HUES64 (cell line): ENCODE measurements around the gene ZNF284.

Source experiments
- H3K27ac ChIP-seq: 2 replicates; pipeline ENCODE4 v1.7.0; 2013; ENCODE audit warnings: low read depth, low read length, inconsistent platforms
- H3K27me3 ChIP-seq: 2 replicates; pipeline ENCODE4 v1.6.1; 2013; ENCODE audit warnings: mild to moderate bottlenecking, low read length; ENCODE audit not compliant: insufficient read depth
- H3K36me3 ChIP-seq: 2 replicates; pipeline ENCODE4 v1.6.1; 2013; ENCODE audit warnings: mild to moderate bottlenecking, low read length; ENCODE audit not compliant: insufficient read depth
- H3K4me1 ChIP-seq: 2 replicates; pipeline ENCODE4 v1.6.1; 2013; ENCODE audit warnings: mild to moderate bottlenecking, low read length, moderate library complexity; ENCODE audit not compliant: insufficient read depth
- H3K4me3 ChIP-seq: 2 replicates; pipeline ENCODE4 v1.5.1; 2013; ENCODE audit warnings: mild to moderate bottlenecking, low read length, moderate library complexity
- H3K9ac ChIP-seq: 2 replicates; pipeline ENCODE4 v1.6.1; 2013; ENCODE audit warnings: mild to moderate bottlenecking, low read depth, low read length
- H3K9me3 ChIP-seq: 2 replicates; pipeline ENCODE4 v1.6.1; 2013; ENCODE audit warnings: low read depth, low read length; ENCODE audit not compliant: insufficient read depth
- WGBS: fragments of 150-250, 120-280 bp; methylation state at CpG from one replicate; pipeline ENCODE4 v1.1.7; 2013; ENCODE audit warnings: missing lambda C conversion rate; 5-methylcytosine and 5-hydroxymethylcytosine counted together

Gene ZNF284

DNA sequence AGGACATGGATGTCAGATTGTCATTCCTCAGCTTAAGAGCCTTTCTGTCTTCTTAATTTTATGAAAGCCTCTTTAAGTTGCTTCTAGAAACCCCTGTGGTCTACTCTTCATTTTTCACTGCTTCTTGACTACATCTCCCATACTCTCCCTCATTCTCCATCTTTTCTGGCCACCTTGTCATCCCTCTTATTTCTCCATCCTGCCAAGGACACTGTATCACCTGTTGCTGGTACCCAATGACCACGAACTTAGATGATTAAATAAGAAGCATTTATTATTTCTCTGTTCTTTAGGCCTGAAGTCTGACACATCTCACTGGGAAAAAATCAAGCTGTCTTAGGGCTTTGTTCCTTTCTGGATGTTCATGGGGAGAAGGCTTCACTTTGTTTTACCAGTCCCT lies 10.9 kb upstream of the ZNF284 start:
- Histone ChIP-seq H3K9me3 (peaks cover 14% of the 10 kb centered on the region), H3K36me3 (peaks cover 87% of the 10 kb centered on the region)
- 100% methylated on average over 1 of the region's 1 CpG for WGBS

GRCh38 chr19:44066305-44066704 lies 5.7 kb upstream of the ZNF284 start:
- Histone ChIP-seq H3K9me3 (peaks cover 32% of the 10 kb centered on the region), H3K27ac (no peak overlapping the region), H3K4me3 (no peak overlapping the region), H3K4me1 (no peaks in the 10 kb centered on the region), H3K27me3 (no peaks in the 10 kb centered on the region), H3K9ac (no peak overlapping the region), H3K36me3 (peaks cover 67% of the 10 kb centered on the region)
- 87% methylated on average over 2 of the region's 3 CpGs for WGBS

More for the DNA sequence above, 10.9 kb upstream of the ZNF284 start:
- Histone ChIP-seq H3K27me3 (no peaks in the 10 kb centered on the region), H3K4me1 (no peaks in the 10 kb centered on the region), H3K27ac (no peak overlapping the region), H3K9ac (no peak overlapping the region), H3K4me3 (no peak overlapping the region)

DNA sequence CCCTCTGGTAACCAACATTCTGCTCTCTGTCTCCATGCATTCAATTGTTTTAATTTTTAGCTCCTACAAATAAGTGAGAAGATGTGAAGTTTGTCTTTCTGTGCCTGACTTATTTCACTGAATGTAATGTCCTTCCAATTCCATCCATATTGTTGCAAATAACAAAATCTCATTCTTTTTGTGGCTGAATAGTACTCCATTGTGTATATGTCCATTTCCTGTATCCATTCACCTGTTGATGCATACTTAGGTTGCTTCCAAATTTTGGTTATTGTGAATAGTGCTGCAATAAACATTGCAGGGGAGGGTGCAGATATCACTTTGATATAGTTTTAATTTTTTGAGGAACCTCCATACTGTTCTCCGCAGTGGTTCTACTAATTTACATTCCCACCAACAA lies 2.5 kb upstream of the ZNF284 start:
- no peak overlapping the region for H3K27ac ChIP-seq
- no peak overlapping the region for H3K9ac ChIP-seq
- H3K4me1 ChIP-seq = no peaks in the 10 kb centered on the region
- H3K36me3 ChIP-seq = peaks cover 36% of the 10 kb centered on the region
- no peak overlapping the region for H3K4me3 ChIP-seq
- H3K27me3 ChIP-seq = peaks cover 14% of the 10 kb centered on the region
- peaks cover 32% of the 10 kb centered on the region for H3K9me3 ChIP-seq
- 100% methylated on average over 1 of the region's 1 CpG for WGBS

DNA sequence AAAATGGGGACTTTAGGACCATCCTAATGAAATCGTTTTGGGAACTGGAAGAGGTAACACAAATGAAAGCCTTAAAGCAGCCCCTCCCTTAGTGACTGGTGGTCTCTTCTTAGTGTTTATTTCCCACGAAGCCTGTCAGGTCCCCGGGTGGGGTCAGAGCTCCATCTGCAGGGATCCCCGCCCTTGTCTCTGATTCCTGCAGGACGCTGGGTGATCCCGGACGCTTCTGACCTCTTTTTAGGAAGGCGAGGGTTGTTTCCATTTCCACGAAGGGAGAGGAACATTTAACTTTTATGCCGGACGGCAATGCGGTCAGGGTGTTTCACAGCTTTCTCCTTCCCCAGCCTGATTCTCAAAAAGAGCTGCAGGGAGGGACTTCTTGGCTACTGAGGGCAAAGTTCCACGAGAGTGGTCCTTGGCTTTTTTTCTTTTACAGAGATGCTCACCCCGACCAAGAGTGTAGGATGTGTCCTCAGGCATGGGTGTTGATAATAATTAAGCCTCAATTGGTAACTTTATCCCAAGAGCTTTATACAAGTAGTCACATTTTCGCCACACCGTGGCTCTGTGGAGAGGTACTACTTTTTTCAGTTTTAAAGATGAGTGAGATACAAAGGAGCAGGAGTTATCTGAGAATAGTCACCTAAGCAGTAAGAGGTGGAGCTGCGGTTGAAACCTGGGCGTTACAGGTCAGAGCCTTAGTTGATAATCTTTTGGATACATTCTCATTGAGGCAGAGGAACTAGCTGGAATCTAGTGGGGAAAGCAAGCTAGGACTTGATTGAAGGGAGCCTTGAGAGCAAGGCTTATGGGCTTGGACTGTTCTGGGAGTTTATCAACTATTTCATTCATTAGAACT lies 813 bp downstream of the ZNF284 start:
- H3K27ac ChIP-seq = no peak overlapping the region
- H3K27me3 ChIP-seq = peaks cover 14% of the 10 kb centered on the region
- WGBS = 45% methylated on average over 18 of the region's 18 CpGs
- H3K4me3 ChIP-seq = peak overlapping the region; percentile 83
- peaks cover 5% of the 10 kb centered on the region; the same call in 1 of the 2 replicates for H3K36me3 ChIP-seq
- 0 out of 2 replicates have a peak, but pooled peaks cover 4% of the 10 kb centered on the region for H3K9me3 ChIP-seq
- peak overlapping the region; percentile 42 for H3K9ac ChIP-seq
- no peaks in the 10 kb centered on the region for H3K4me1 ChIP-seq

DNA sequence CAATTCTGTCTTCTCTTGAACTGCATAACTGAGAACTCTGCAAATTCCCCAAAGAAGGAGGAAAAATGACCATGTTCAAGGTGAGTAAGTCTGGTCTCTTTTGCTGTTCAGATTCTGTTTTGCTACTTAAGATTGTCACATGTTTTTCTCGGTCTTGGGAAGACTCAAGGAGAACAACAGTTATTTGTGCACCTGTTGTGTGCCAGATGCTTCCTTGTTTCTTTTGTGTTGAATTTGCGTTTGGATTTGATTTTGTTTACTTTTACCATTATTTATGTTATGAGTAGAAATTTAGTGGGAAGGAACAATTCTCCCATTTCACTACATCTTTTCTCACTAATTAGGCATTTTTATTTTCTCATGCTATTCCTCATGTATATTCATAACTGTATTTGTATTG lies 4.4 kb downstream of the ZNF284 start:
- peaks cover 14% of the 10 kb centered on the region for H3K27me3 ChIP-seq
- 82% methylated on average over 1 of the region's 2 CpGs for WGBS
- H3K9ac ChIP-seq = no peak overlapping the region
- H3K36me3 ChIP-seq = peaks cover 11% of the 10 kb centered on the region; the same call in 1 of the 2 replicates
- H3K9me3 ChIP-seq = no peaks in the 10 kb centered on the region
- no peak overlapping the region for H3K4me3 ChIP-seq
- H3K27ac ChIP-seq = no peak overlapping the region
- H3K4me1 ChIP-seq = no peaks in the 10 kb centered on the region

GRCh38 chr19:44092108-44092507 lies 20.1 kb downstream of the ZNF284 start:
- Histone ChIP-seq H3K27me3 (no peaks in the 10 kb centered on the region), H3K9ac (no peak overlapping the region), H3K27ac (no peak overlapping the region), H3K4me1 (peaks cover 4% of the 10 kb centered on the region; the same call in 1 of the 2 replicates), H3K36me3 (peaks cover 8% of the 10 kb centered on the region), H3K9me3 (no peaks in the 10 kb centered on the region), H3K4me3 (no peak overlapping the region)
- WGBS = 76% methylated on average over 2 of the region's 4 CpGs

- Histone ChIP-seq H3K36me3 (peaks cover 20% of the 10 kb centered on the region), H3K9ac (peak within 1 kb of the TSS; percentile 76), H3K4me1 (peaks cover 4% of the 10 kb centered on the region; the same call in 1 of the 2 replicates), H3K27me3 (no peaks in the 10 kb centered on the region), H3K27ac (no peak within 1 kb of the TSS), H3K4me3 (peak within 1 kb of the TSS; percentile 83), H3K9me3 (no peaks in the 10 kb centered on the region)
- under 1% methylated on average over 50 of the region's 50 CpGs for WGBS
These were observed 22.2 kb downstream of the ZNF284 start, which contains the start of gene ZNF224 for GRCh38 chr19:44093931-44094765. Gene ZNF224, plus strand, starts transcription at chr19:44094361. Its CDS starts 3,513 bp downstream, at chr19:44097874.

GRCh38 chr19:44107751-44108150 lies 35.8 kb downstream of the ZNF284 start:
- Histone ChIP-seq H3K4me1 (no peaks in the 10 kb centered on the region), H3K27me3 (no peaks in the 10 kb centered on the region), H3K4me3 (no peak overlapping the region), H3K27ac (no peak overlapping the region), H3K9me3 (peaks cover 46% of the 10 kb centered on the region), H3K9ac (no peak overlapping the region), H3K36me3 (peaks cover 68% of the 10 kb centered on the region)
- WGBS = 97% methylated on average over 3 of the region's 3 CpGs

GRCh38 chr19:44109458-44109857 lies 37.5 kb downstream of the ZNF284 start:
- H3K27me3 ChIP-seq = no peaks in the 10 kb centered on the region
- no peak overlapping the region for H3K9ac ChIP-seq
- H3K9me3 ChIP-seq = peaks cover 45% of the 10 kb centered on the region
- H3K27ac ChIP-seq = no peak overlapping the region
- H3K4me1 ChIP-seq = no peaks in the 10 kb centered on the region
- no peak overlapping the region for H3K4me3 ChIP-seq
- peaks cover 52% of the 10 kb centered on the region for H3K36me3 ChIP-seq

GRCh38 chr19:44111910-44112463 lies 40.0 kb downstream of the ZNF284 start:
- Histone ChIP-seq H3K27ac (peak overlapping the region; percentile 87), H3K4me3 (peak overlapping the region; percentile 81), H3K9me3 (peaks cover 30% of the 10 kb centered on the region), H3K36me3 (peaks cover 39% of the 10 kb centered on the region), H3K4me1 (no peaks in the 10 kb centered on the region), H3K27me3 (no peaks in the 10 kb centered on the region), H3K9ac (peak overlapping the region; percentile 94)
- WGBS = 17% methylated on average over 17 of the region's 17 CpGs

DNA sequence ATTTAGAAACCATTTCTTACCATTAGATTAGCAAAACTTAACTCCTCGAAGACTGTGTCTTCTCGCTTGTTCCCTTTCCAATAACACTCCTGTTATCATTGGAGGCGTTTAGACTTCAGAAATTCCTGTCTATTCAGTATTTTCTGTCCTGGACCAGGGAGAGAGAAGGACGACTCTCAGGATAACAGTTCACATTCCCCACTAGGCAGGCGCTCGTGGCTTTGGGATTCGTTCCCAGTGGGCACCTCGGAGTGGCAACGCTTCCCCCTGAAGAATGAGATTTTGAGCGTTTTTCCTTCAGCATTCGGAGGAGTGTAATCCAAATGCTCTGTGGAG lies 40.8 kb downstream of the ZNF284 start:
- H3K27ac ChIP-seq = peak overlapping the region; percentile 87
- WGBS = 0% methylated on average over 11 of the region's 11 CpGs
- peak overlapping the region; percentile 94 for H3K9ac ChIP-seq
- H3K27me3 ChIP-seq = no peaks in the 10 kb centered on the region
- peak overlapping the region; percentile 81 for H3K4me3 ChIP-seq
- peaks cover 36% of the 10 kb centered on the region for H3K36me3 ChIP-seq
- no peaks in the 10 kb centered on the region for H3K4me1 ChIP-seq
- H3K9me3 ChIP-seq = peaks cover 22% of the 10 kb centered on the region
